Heart left ventricle (tissue), 16 donors: ENCODE data around the gene TTPAL. TPM values are rescaled to one million over a fixed set of nuclear protein-coding genes. Genes with fewer than 3 reads are reported as not detected.

Source experiments
- ATAC-seq, 4 donors: fragments of 200-7000 bp; cut with Tn5 transposase; one replicate each; pipeline ENCODE4 v1.9.1; 2020 to 2022; ENCODE audit warnings: moderate library complexity in 4 of 4, mild to moderate bottlenecking in 3 of 4, moderate number of reproducible peaks in 1 of 4
- DNase-seq, 5 donors: peaks; one replicate each; pipeline ENCODE4 v3.0.0-alpha.2; 2020
- H3K27ac ChIP-seq, 12 donors: fragments of 200-600 bp; sonication (generic) in 4 of 12; one replicate each; pipeline versions ENCODE4 v1.5.0 to v1.8.0; 2016 to 2022; ENCODE audit warnings: mild to moderate bottlenecking in 2 of 12
- H3K27me3 ChIP-seq, 9 donors: fragments of 200-600 bp; sonication (generic) in 2 of 9; one replicate each; pipeline versions ENCODE4 v1.5.1 to v1.8.0; 2016 to 2022; ENCODE audit warnings: mild to moderate bottlenecking in 3 of 9
- H3K36me3 ChIP-seq, 9 donors: fragments of 200-600 bp; sonication (generic) in 2 of 9; one replicate each; pipeline versions ENCODE4 v1.5.0 to v1.8.0; 2018 to 2022; ENCODE audit warnings: mild to moderate bottlenecking in 2 of 9
- H3K4me1 ChIP-seq, 12 donors: fragments of 200-600 bp; sonication (generic) in 4 of 12; one replicate each; pipeline versions ENCODE4 v1.5.0 to v1.8.0; 2016 to 2022; ENCODE audit warnings: mild to moderate bottlenecking in 3 of 12
- H3K4me3 ChIP-seq, 12 donors: fragments of 200-600 bp; sonication (generic) in 4 of 12; one replicate each; pipeline versions ENCODE4 v1.5.0 to v1.8.0; 2017 to 2022; ENCODE audit warnings: mild to moderate bottlenecking in 9 of 12, moderate library complexity in 4 of 12
- H3K9me3 ChIP-seq, 12 donors: fragments of 200-600 bp; sonication (generic) in 4 of 12; one replicate each; pipeline versions ENCODE4 v1.5.0 to v1.8.0; 2016 to 2022; ENCODE audit warnings: mild to moderate bottlenecking in 1 of 12
- CTCF ChIP-seq, 12 donors: fragments of 200-600 bp; sonication (generic) in 4 of 12; IDR thresholded peaks; one replicate each; pipeline versions ENCODE4 v1.5.0 to v1.8.0; 2018 to 2022; ENCODE audit warnings: antibody characterized with exemption in 12 of 12, mild to moderate bottlenecking in 5 of 12
- POLR2A ChIP-seq, 2 donors: fragments of 450-650 bp; IDR thresholded peaks; one replicate each; pipeline ENCODE4 v1.6.1; 2017; ENCODE audit warnings: antibody characterized with exemption in 2 of 2, mild to moderate bottlenecking in 2 of 2, moderate library complexity in 2 of 2
- WGBS, 4 donors: extraction: QIAGEN DNeasy Blood & Tissue Kit in 2 of 4; methylation state at CpG; one replicate each; pipeline versions ENCODE4 v1.1.5 to v1.1.7; 2013 to 2018; 5-methylcytosine and 5-hydroxymethylcytosine counted together
- intact Hi-C, 10 donors: fragments of 100-400 bp; cut with DNase I; formaldehyde crosslinking; loops; one replicate each; pipeline versions ENCODE4 v1.11.1 to v1.14.2; 2022
- polyA plus RNA-seq, 2 donors: library from polyadenylated mRNA; stranded (reverse); fragments of 200-250 nt; gene quantifications; one replicate each; pipeline ENCODE4 v1.2.3, GENCODE V29; 2013
- total RNA-seq, 9 donors: library from RNA; depleted of rRNA in 2 of 9; stranded (reverse); fragments of >200 nt in 2 of 9; fragmentation: NEBNext Ultra II Directional in 3 of 9; extraction: Animal tissue kit (Norgen Biotek cat#: 25700) in 3 of 9; gene quantifications; one replicate each; pipeline versions ENCODE4 v1.1.0 to v1.2.4, GENCODE V29; 2016 to 2023
- donor health status: ischemic (EF 13 %, LVEDD 7.1; RV severe dilation, severe dysfunction).
- donor health status: healthy with polysubstance abuse.
- donor health status: DM: no; HTN: yes; CAD: no.
- donor health status: DM: no; HTN: no; CAD: no.
- donor health status: ischemic (EF 25% LVEDD 6.9; RV normal size, moderate dysfunction).
- donor health status: ischemic (EF 25% LVEDD 5.7; RV mildly dilated, moderate dysfunction).
- donor health status: healthy.
- donor health status: DM: yes; HTN: yes; CAD: no.
- donor health status: ischemic (EF 35%, LVEDD 5.7; RV mildly dilated, moderate dysfunction).
- donor health status: nonischemic (EF 11% LVEDD 7.7; RV severe dilation, severe dysfunction).
- donor health status: DM: yes; HTN: yes; CAD: no.
- donor health status: PGD.
- donor health status: ischemic (EF 29% LVEDD 5.4; RV normal size, mild dysfunction).
- donor health status: nonischemic (EF 23%, LVEDD 6.1; RV moderate dilation, normal function).

TTPAL gene
- total and polyA plus RNA-seq, 11 donors, result 1.9 to 6.0 (median 4.2) TPM

GRCh38 chr20:44448753-44449546 is 26.7 kb upstream of the TTPAL start:
- peaks cover 0 to 6% (median 0%) of the 10 kb centered on the region in 9 donors for H3K27me3 ChIP-seq
- H3K36me3 ChIP-seq, result no peaks in the 10 kb centered on the region
- WGBS, 4 donors, result 62 to 73% (median 65%) methylated on average over 9 of the region's 9 CpGs
- ATAC-seq (no peak), DNase-seq (no peak)
- no peak overlapping the region for H3K27ac ChIP-seq
- H3K9me3 ChIP-seq, result no peaks in the 10 kb centered on the region
- TF ChIP-seq POLR2A (IDR thresholded peaks at IDR 0.05) (no peak), CTCF (IDR thresholded peaks at IDR 0.05) (peak in 3 of 12 donors; percentile 8 to 11 (median 9))
- intact Hi-C loops, result no loop called here
- H3K4me1 ChIP-seq, result no peaks in the 10 kb centered on the region
- H3K4me3 ChIP-seq, result no peak overlapping the region

GRCh38 chr20:44449864-44450263 is 25.8 kb upstream of the TTPAL start:
- Histone ChIP-seq H3K36me3 (no peaks in the 10 kb centered on the region), H3K4me1 (no peaks in the 10 kb centered on the region), H3K4me3 (no peak overlapping the region), H3K9me3 (no peaks in the 10 kb centered on the region), H3K27ac (no peak overlapping the region), H3K27me3 (peaks cover 0 to 6% (median 0%) of the 10 kb centered on the region in 9 donors)
- TF ChIP-seq CTCF (IDR thresholded peaks at IDR 0.05), result no peak
- no peak for TF ChIP-seq POLR2A (IDR thresholded peaks at IDR 0.05)
- 86 to 90% (median 87%) methylated on average over 7 of the region's 7 CpGs for WGBS, 4 donors
- intact Hi-C loops, result loop anchor here in 1 of 10 donors (10.0 kb wide), 1 partner anchor 55 kb away; no protein-coding TSS in a partner anchor
- no peak for DNase-seq
- no peak for ATAC-seq

DNA sequence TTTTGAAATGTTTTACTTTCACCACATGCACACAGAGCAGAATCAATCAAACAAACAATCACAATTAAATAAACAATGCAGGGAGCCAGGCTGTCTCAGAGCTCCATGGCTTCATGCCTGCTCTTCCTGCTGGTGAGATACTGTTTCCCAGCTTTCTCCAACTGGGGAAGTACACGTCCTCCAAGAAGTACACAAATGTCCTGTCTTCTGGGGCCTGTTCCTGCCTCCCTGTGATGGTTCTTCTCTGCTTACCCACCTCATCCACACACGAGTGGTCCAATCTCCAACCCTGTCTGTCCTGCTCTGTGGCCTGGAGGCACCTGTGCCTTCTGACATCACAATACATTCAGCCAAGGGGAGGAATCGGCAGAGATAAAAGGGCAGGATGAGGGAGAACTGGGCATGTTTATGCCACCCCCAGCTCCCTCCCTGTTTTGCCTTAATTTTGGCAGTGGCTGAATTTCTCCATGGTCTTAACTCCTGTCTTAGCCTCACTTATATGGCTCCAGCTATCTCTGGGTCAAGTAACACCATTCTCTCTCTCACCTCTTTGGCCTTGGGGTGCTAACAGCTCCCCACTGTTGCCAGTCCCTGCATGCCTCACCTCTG is 25.3 kb upstream of the TTPAL start:
- intact Hi-C loops, result loop anchor here in 1 of 10 donors (10.0 kb wide), 1 partner anchor 56 kb away; no protein-coding TSS in a partner anchor
- WGBS, 4 donors, result 56 to 61% (median 57%) methylated on average over 3 of the region's 3 CpGs
- Histone ChIP-seq H3K36me3 (no peaks in the 10 kb centered on the region), H3K4me1 (no peaks in the 10 kb centered on the region), H3K27me3 (peaks cover 0 to 6% (median 0%) of the 10 kb centered on the region in 9 donors), H3K9me3 (no peaks in the 10 kb centered on the region), H3K27ac (no peak overlapping the region), H3K4me3 (no peak overlapping the region)
- TF ChIP-seq POLR2A (IDR thresholded peaks at IDR 0.05) (no peak), CTCF (IDR thresholded peaks at IDR 0.05) (no peak)
- ATAC-seq (no peak), DNase-seq (no peak)

GRCh38 chr20:44450903-44451450 is 24.7 kb upstream of the TTPAL start:
- peaks cover 0 to 6% (median 0%) of the 10 kb centered on the region in 9 donors for H3K27me3 ChIP-seq
- intact Hi-C loops, result loop anchor here in 1 of 10 donors (10.0 kb wide), 1 partner anchor 56 kb away; no protein-coding TSS in a partner anchor
- H3K27ac ChIP-seq, result no peak overlapping the region
- no peak for TF ChIP-seq POLR2A (IDR thresholded peaks at IDR 0.05)
- no peak for TF ChIP-seq CTCF (IDR thresholded peaks at IDR 0.05)
- no peaks in the 10 kb centered on the region for H3K36me3 ChIP-seq
- H3K9me3 ChIP-seq, result no peaks in the 10 kb centered on the region
- DNase-seq, result no peak
- no peak for ATAC-seq
- H3K4me3 ChIP-seq, result no peak overlapping the region
- 64 to 70% (median 66%) methylated on average over 6 to 7 of the region's 7 CpGs for WGBS, 4 donors
- no peaks in the 10 kb centered on the region for H3K4me1 ChIP-seq
